Mammary epithelial cell (primary cell): Measurements from ENCODE around the gene SLC22A31.
"Not testable (repeated sequence)": the region's sequence is repeated elsewhere in the genome, so short reads cannot be mapped to it uniquely, and the experiment has no call there.

ENCODE experiments used
- CTCF ChIP-seq, 2 donors: IDR thresholded peaks in 1 of 2; conservative IDR thresholded peaks in 1 of 2; 2 replicates each; pipeline ENCODE4 v1.5.1; 2011 to 2012; ENCODE audit warnings: inconsistent platforms in 2 of 2, low read length in 2 of 2, mild to moderate bottlenecking in 2 of 2, control low read depth in 1 of 2, low read depth in 1 of 2; ENCODE audit not compliant: insufficient read depth in 1 of 2; ENCODE audit errors: extremely low read depth in 1 of 2
- EZH2 ChIP-seq: IDR thresholded peaks from 2 replicates; pipeline ENCODE4 v1.6.1; 2012; ENCODE audit warnings: low read length, inconsistent platforms, borderline replicate concordance

DNA sequence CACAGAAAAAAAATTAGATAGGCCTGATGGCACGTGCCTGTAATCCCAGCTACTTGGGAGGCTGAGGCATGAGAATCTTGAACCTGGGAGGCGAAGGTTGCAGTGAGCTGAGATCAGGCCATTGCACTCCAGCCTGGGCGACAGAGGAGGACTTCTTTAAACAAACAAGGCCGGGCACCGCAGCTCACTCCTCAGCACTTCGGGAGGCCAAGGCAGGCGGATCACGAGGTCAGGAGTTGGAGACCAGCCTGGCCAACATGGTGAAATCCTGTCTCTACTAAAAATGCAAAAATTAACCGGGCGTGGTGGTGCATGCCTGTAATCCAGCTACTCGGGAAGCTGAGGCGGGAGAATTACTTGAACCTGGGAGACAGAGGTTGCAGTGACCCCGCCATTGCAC, 43.9 kb upstream of the SLC22A31 start:
- not testable (repeated sequence) for TF ChIP-seq CTCF (conservative IDR thresholded peaks at IDR 0.05 in 1 of 2, IDR thresholded peaks at IDR 0.05 in 1 of 2; ENCODE audit: extremely low read depth in 1 of 2, insufficient read depth in 1 of 2, low read depth in 1 of 2, low read length in 2 of 2); EZH2
